Left cardiac atrium (tissue), 4 donors: ENCODE measurements around the gene NOTCH3. TPM values are rescaled to one million over a fixed set of nuclear protein-coding genes. Genes with fewer than 3 reads are reported as not detected.
A peak's percentile ranks its signal among the peaks of the same experiment; 100 is the strongest.

Source experiments
- ATAC-seq, 2 donors: fragments of 200-7000 bp; cut with Tn5 transposase; one replicate each; pipeline ENCODE4 v1.9.1; 2020; ENCODE audit warnings: mild to moderate bottlenecking in 2 of 2, moderate library complexity in 2 of 2
- DNase-seq: peaks from one replicate; pipeline ENCODE4 v3.0.0-alpha.2; 2020
- intact Hi-C, 2 donors: fragments of 100-400 bp; cut with DNase I; formaldehyde crosslinking; loops; one replicate each; pipeline versions ENCODE4 v1.14.1 to v1.15.1; 2022 to 2023
- total RNA-seq, 2 donors: library from RNA; stranded (reverse); fragmentation: NEBNext Ultra II Directional; extraction: Animal tissue kit (Norgen Biotek cat#: 25700); gene quantifications; one replicate each; pipeline ENCODE4 v1.2.1, GENCODE V29; 2021
- donor health status: DM: no; HTN: yes; CAD: no.
- donor health status: DM: no; HTN: yes; CAD: no; lungs with severe emphysema.
- donor health status: DM: yes; HTN: yes; CAD: no.
- donor health status: Dilated cardiomyopathy.

Gene NOTCH3
- total RNA-seq, 2 donors from 2014 or later: 34.4 to 35.4 TPM

DNA sequence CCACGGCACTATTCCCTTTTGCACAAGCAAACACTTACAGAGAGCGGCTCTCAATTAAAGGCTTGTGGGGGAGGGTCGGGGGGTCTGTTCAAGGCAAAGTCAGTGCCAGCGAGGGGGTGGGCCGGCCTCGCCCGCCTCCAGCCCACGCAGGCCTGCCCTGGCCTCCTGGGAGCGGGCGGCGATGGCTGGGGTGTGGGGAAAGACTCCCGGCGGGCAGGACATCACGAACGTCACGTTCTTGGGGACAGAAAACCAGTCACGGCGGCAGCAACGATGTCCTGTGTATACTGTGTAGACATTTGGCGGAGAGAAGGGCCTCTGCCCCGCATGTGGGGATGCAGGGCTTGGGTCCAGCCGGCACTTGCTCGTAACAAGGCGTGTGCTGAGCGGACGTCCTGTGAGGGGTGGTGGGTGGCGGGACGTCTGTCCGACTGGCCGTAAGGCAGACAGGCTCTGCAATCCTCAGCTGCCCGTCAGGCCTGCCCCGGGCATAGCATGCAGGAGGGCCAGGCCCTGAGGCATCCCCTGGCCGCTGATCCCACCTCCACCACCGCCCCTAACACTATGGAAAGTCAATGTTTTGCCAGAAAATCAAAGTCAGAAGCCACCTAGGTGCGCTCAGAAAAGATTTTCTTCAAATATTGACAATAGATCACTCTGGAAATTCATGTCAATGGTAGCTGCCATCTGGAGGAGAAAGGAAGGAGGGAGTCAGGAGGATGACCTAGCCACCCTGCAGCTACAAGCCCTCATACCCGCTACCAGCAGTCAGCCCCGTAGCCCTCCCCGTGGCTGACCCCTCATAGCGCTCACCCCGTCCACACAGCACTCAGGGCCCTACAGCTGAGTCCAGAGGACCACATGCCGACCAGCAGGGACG is 37.2 kb upstream of the NOTCH3 start:
- ATAC-seq (no peak), DNase-seq (no peak)
- intact Hi-C loops: no loop called here

GRCh38 chr19:15236886-15237285 is 36.1 kb upstream of the NOTCH3 start:
- ATAC-seq (no peak), DNase-seq (no peak)
- intact Hi-C loops: no loop called here

GRCh38 chr19:15235781-15236180 is 35.0 kb upstream of the NOTCH3 start:
- ATAC-seq (no peak), DNase-seq (no peak)
- intact Hi-C loops: no loop called here

GRCh38 chr19:15234431-15235130 is 33.8 kb upstream of the NOTCH3 start:
- ATAC-seq (no peak), DNase-seq (no peak)
- intact Hi-C loops: no loop called here

GRCh38 chr19:15231271-15231670 is 30.5 kb upstream of the NOTCH3 start:
- intact Hi-C loops: no loop called here
- no peak for DNase-seq

GRCh38 chr19:15227261-15227660 is 26.5 kb upstream of the NOTCH3 start:
- DNase-seq (no peak), ATAC-seq (no peak)
- intact Hi-C loops: no loop called here

More at GRCh38 chr19:15231271-15231670, 30.5 kb upstream of the NOTCH3 start:
- ATAC-seq: no peak

GRCh38 chr19:15225760-15226159 is 25.0 kb upstream of the NOTCH3 start:
- ATAC-seq (no peak), DNase-seq (no peak)
- intact Hi-C loops: no loop called here

GRCh38 chr19:15223649-15224361 is 23.0 kb upstream of the NOTCH3 start:
- DNase-seq: no peak
- ATAC-seq: peak; percentile 11 to 29
- intact Hi-C loops: no loop called here

DNA sequence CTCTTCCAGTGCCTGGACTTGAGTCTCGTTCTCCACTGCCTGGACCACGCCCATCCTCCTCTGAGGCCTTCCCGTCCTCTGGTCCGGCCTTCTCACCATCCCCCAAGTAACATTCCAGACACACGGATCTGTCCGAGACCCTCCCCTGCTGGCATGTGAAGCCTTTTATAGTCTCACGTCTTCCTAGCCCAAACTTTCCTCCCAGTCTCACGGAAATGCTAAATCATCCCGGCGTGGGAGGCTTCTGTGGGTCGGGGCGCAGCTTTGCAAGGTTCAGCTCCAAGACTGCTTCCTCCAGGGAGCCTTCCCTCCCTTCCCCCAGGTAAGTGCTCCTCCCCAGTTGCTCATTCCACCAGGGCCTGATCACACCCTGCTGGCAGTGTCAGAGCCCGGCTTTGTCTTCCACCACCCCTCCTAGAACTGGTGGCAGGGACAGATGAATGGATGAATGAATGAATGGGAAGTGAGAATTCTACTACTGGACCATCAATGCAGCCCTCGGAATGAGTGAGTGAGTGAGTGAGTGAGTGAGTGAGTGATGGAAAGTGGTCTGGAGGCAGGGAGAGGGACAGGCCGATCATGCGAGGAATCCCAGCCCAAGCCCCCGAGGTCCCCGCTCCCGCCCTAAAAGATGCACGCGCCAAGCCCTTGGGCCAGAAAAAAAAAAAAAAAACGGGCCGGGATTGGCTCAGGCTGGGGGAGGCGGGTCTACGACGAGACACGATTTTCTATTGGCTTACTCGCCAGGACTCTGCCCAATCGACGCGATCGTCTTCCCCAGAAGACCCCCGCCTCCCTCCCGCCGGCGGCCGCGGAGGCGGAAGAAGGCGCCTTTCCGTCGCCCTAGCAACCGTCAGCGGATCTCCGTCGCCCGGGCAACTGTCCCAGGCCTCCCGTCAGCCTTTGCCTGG is 22.2 kb upstream of the NOTCH3 start:
- intact Hi-C loops: no loop called here
- DNase-seq: peak; percentile 95
- ATAC-seq: peak; percentile 96 to 98

DNA sequence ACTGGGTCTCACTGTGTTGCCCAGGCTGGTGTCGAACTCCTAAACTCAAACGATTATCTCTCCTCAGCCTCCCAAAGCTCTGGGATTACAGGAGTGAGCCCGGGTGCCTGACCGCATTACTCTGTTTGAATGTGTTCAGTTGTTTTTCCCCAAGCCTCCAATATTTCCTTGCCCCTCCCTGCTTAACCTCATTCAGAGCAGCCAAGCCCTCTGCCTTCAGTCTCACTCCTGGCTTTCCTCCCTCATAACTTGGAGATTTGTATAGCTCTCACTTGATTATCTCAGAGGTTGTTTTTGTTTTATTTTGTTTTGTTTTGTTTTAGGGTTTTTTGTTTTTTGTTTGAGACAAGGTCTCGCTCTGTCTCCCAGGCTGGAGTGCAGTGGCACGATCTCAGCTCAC is 20.0 kb upstream of the NOTCH3 start:
- DNase-seq (no peak), ATAC-seq (no peak)
- intact Hi-C loops: no loop called here

- intact Hi-C loops: no loop called here
- ATAC-seq (no peak), DNase-seq (no peak)
These were observed 17.7 kb upstream of the NOTCH3 start for GRCh38 chr19:15218501-15218900.

GRCh38 chr19:15216363-15216762 is 15.6 kb upstream of the NOTCH3 start:
- DNase-seq (no peak), ATAC-seq (no peak)
- intact Hi-C loops: no loop called here

DNA sequence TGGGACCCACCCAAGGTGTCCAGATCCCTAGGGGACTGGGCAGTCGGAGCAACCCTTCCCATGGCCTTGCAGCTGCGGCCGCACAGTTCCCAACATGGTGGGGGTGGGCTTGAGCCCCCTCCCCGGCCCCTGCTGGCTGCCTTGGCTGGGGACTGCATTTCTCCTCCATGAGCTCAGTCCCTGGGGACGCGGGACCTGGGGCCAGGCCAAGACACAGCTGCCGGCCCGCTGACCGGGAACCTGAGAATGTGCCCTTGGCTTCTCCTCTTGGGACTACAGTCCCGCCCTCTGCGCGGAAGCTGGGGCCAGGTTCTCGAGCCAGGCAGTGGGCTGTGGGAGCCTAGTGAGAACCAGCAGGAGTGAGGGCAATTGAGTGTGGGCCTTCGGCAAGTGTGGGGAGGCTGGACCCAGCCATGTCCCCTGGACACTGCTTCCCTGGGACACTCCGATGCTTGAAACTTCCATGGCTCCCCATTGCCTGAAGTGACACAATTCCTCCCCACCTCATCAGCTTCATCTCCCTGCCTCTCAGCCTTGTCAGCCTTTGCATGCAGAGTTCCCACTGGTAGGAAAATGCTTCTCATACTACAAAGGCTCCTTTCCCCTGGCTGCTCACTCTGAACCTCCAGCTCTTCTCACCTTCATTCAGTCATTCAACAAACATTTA is 13.1 kb upstream of the NOTCH3 start:
- DNase-seq: peak; percentile 73
- ATAC-seq: peak; percentile 59 to 81
- intact Hi-C loops: no loop called here

GRCh38 chr19:15212711-15213110 is 11.9 kb upstream of the NOTCH3 start:
- ATAC-seq (no peak), DNase-seq (no peak)
- intact Hi-C loops: no loop called here

DNA sequence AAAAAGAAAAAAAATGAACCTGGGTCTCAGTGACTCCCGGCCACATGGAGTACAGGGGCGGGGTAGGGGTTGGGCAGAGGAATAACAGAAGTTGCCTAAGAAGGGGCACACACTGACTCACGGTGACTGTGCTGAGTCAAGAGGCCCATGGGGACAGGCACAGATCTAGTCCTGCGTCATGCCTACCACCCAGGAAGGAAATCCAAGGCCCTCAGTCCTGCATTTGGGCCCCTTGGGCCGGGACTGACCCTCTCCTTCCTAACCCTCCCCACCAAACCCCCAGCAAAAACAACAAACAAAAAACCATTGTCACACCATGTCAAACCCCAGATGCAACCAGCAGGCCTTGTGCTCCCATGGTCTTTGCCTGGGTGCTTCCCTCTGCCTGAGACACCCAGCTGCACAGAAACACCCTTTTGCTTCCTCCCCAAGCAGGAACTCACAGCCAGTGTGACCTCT is 9.6 kb upstream of the NOTCH3 start:
- ATAC-seq: peak; percentile 75 to 89
- peak; percentile 61 for DNase-seq
- intact Hi-C loops: no loop called here

DNA sequence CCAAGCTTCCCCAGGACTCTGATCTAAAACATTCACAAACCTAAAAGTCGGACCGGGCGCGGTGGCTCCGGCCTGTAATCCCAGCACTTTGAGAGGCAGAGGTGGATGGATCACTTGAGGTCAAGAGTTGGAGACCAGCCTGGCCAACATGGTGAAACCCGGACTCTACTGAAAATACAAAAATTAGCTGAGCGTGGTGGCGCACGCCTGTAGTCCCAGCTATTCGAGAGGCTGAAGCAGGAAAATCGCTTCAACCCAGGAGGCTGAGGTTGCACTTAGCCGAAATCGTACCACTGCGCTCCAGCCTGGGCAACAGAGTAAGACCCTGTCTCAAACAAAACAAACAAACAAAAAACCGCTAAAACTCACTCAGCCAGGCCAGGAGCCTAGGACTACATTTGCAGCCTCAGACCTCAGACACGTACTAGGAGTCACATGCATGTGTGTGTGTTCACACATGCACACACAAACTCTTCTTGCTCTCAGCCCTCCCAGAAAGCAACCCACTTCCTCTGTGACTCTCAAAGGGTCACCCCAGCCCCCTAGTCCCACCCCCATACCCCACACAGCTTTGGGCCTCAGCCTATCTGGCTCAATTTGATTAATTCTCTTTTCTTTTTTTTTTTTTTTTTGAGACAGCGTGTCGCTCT is 704 bp upstream of the NOTCH3 start:
- ATAC-seq (no peak), DNase-seq (no peak)
- intact Hi-C loops: no loop called here

DNA sequence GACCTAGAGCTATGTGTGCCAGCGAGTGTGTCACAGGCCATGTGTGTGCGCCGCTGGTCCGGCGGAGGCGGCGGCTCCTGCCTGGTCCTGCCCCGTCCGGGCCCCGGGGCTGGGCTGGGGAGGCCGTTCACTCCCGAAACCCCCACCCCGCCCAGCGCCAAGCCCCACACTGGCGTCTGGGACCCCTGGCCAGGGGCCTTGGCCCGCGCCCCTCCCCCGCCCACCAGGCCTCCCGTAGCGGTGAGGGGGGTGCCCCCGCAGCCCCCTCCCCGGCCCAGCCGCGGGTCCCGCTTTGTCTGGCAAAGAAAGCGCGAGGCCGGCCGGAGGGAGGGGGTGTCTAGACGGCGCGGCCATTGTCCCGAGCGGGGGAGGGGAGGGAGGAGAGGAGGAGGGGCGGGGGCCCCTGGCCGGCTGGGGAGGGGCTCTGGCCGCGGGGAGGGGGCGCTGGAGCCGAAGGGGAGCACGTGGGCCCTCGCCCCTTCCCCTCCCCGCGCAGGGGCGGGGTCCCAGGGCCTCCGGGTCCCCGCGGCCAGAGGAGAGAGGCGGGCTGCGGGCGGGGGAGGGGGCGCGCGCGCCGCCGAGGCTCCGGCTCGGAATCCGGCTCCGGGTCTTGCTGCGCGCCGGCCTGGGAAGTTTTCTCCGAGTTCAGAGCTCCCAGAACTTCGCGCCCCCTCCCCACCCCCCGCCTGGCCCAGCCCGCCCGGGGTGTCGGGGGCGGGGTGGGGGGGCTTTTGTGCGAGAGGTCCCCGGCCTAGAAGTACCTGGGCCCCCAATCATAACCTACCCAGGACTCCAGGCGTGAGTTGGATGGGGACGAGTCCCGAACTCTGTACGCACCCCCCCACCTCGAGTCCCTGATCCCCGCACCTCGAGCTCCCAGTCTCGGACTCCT is 888 bp downstream of the NOTCH3 start:
- DNase-seq (peak; percentile 28), ATAC-seq (peak in 1 of 2 donors; percentile 10)
- intact Hi-C loops: no loop called here
